ENCODE measurements around the gene FLT4. TPM values are rescaled to one million over a fixed set of nuclear protein-coding genes. Genes with fewer than 3 reads are reported as not detected.

FLT4 gene
- total and polyA plus RNA-seq, 5 experiments from 2014 or later = 0.93 to 44.5 (median 2.8) TPM

DNA sequence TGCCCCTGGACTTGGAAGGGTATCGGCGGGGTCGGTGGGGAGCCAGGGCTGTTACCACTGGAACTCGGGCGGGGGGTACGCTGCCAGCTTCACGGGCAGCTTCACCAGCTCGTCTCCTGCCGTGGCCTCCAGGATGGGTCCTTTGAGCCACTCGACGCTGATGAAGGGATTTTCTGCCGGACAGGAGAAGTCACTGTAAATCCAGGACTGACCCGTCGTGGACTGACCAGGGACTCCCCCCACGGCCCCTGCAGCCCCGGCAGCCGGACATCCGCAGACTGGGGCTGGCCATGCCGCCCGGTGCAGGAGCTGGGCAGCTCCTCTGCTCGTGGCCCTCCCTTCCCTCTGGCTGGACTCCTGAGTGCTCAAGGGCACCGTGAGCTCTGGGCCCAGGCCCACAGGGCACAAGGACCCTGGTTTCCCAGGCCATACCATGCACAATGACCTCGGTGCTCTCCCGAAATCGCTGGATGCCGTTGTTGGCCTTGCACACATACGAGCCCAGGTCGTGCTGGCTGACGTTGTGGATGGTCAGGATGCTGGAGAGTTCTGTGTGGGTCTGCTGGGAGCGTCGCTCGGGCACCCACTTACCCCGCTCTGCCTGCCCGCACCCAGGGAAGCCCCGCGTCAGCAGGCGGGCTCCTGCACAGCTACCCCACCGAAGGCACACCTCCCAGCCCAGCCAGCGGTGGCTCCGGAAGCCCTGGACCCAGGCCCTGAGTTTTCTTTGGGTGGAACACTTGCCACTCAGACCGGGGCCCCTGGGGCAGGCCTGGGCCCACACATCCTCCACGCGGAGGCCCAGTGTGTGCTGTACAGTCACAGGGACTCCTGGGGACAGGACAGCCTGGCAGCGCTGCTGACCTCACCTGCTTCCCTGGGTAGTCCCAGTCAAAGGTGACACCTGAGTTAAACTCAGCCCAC lies 20.3 kb downstream of the FLT4 start:
- H3K4me1 Mint-ChIP-seq = peaks cover 8 to 17% (median 14%) of the 10 kb centered on the region in 4 donors
- H3K9me3 Mint-ChIP-seq = no peaks in the 10 kb centered on the region
- H3K36me3 Mint-ChIP-seq = no peaks in the 10 kb centered on the region
- no peak overlapping the region for H3K4me3 Mint-ChIP-seq
- H3K27me3 Mint-ChIP-seq = no peaks in the 10 kb centered on the region
- H3K27ac Mint-ChIP-seq = peak overlapping the region in 1 of 10 donors; percentile 27
- peak in 1 of 10 donors; percentile 53 for DNase-seq
- ATAC-seq = no peak
- POLR2A ChIA-PET = no interaction called here

DNA sequence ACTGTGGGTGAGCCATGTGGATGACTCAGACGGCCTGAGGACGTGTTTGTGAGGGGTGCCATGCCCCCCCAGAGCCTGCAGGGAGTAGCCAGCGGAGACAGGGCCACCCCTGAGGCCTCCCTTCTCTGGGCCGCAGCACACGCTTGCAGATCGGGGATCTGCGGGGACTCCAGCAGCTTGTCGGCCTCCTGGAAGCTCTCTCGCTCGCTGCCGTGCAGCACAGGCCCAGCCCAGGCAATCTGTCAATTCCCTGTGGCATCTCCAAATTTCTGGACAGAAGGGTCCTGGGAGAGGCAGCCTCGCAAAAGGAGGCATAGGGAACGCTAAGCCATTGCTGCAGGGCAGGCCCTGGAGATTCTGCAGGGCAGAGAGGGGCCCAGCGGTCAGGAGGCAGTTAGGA lies 21.2 kb downstream of the FLT4 start:
- H3K4me3 Mint-ChIP-seq = no peak overlapping the region
- no peak overlapping the region for H3K27ac Mint-ChIP-seq
- H3K36me3 Mint-ChIP-seq = no peaks in the 10 kb centered on the region
- ATAC-seq (no peak), DNase-seq (peak in 1 of 10 donors; percentile 40)
- H3K27me3 Mint-ChIP-seq = no peaks in the 10 kb centered on the region
- no peaks in the 10 kb centered on the region for H3K9me3 Mint-ChIP-seq
- H3K4me1 Mint-ChIP-seq = peaks cover 13 to 22% (median 18%) of the 10 kb centered on the region in 4 donors
- POLR2A ChIA-PET = no interaction called here

DNA sequence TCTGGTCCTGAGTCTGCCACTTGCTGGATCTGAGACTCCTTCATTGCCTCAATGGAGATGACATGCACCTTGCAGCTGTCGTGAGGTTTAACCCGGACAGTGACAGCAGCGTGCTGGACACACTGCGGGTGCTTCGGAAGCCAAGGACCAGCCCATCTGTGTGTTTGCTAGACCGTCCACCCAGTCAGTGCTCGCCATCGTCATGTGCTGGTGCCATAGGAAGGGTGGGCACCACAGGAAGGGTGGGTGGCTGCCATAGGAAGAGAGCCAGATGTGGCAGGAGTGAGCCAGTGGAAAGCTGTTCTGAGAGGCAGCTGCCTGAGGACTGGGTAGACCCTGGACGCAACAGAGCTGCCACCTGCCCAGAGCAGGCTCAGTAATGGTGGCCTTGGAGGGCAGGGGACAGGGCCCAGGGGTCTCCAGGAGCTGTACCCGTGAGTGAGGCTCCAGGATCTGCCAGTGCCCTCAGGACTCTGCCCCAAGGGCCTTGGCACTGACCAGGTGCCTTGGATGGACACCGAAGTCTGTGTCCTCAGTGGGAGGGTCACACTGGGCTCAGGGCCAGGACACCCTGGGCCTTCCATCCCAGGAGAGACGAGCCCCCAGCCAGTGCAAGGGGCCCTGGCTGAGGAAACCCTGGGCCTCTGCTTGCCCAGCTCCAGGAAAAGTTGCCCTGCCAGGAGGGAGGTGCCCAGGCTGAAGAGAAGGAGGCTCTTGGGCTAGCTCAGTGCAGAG lies 21.8 kb downstream of the FLT4 start:
- Mint-ChIP-seq H3K4me1 (peaks cover 17 to 28% (median 22%) of the 10 kb centered on the region in 4 donors), H3K9me3 (no peaks in the 10 kb centered on the region), H3K36me3 (no peaks in the 10 kb centered on the region), H3K4me3 (no peak overlapping the region), H3K27me3 (no peaks in the 10 kb centered on the region), H3K27ac (peak overlapping the region in 1 of 10 donors; percentile 18)
- DNase-seq = peak in 1 of 10 donors; percentile 15
- ATAC-seq = no peak
- POLR2A ChIA-PET = interaction anchor here (0.6 kb wide), 1 partner anchor 175 kb away, joined by 4 read pairs; the partner anchor contains the start of gene MGAT1

DNA sequence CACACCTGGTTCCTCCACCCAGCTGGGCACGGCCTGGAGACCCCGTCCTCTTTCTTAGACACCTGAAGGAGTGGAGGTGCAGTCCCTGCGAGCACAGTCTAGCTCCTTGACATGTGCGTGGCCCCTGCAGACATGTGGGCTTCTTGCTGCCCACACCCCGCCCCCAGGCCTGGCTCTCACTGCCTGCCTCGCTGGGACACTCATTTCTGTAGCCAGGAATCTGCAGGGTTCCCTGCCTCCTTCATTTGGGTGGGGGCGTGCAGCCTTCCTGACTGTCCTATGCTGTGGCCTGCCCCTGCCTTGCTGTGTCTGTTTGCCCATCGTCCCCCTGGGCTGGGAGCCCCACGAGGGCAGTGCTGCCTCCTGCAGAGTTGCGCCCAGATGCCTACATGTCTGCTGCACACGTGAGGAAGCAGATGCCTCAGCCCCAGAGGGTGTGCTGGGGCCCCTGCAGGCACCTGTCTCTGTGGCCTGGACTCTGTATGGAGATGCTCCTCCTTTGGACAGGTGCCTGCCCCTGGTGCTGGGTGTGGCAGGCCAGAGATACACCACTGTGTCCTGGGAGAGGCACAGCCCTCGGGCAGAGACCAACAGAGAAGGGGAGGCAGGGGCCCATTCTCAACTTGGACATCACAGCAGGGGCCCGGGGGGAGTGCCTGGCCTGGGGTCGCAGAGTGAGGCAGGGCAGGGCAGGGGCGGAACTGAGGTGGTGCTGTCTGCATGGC lies 22.6 kb downstream of the FLT4 start:
- Mint-ChIP-seq H3K27ac (peak overlapping the region in 6 of 10 donors; percentile 15 to 76 (median 60)), H3K4me1 (peaks cover 19 to 34% (median 28%) of the 10 kb centered on the region in 4 donors), H3K4me3 (no peak overlapping the region), H3K36me3 (no peaks in the 10 kb centered on the region), H3K9me3 (no peaks in the 10 kb centered on the region), H3K27me3 (no peaks in the 10 kb centered on the region)
- no peak for DNase-seq
- POLR2A ChIA-PET = no interaction called here
- no peak for ATAC-seq

DNA sequence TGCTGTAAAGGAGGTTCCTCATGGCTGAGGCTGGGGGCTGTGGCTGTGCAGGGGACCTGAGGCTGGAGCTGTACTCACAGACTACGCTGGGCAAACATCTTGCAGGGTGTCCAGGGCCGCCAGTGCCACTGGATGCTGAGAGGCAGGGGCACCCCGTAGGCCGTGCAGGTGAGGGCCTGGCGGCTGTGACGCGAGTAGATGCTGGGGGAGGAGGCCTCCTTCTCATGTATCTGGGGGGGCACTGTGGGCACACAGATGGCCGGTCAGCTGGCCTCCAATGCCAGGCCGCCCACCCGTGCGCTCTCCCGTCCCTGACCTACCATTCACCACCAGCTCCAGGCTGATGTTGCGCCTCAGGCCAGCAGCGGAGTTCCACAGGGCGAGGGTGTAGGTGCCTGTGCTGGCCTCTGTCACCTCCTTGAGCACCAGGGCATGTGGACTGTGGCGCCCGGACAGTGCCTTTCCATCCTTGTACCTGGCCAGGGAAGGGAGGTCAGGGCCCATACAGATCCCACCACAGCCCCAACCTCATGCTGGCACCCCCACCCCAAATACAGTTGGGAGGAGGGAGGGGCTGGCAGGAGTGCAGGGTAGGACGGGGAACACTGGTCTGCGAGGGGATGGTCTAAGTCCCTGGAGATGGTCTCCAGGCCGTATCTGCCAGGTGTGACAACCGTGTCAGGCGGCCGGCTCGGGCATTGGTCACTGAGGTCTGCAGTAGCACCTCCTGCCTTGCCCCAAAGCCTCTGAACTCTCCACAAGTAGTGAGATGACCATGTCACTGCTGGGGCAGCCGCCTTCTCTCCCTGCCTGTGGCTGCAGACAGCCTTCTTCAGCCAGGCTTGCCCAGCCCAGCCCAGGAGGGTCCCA lies 23.4 kb downstream of the FLT4 start:
- Mint-ChIP-seq H3K4me1 (peaks cover 19 to 34% (median 28%) of the 10 kb centered on the region in 4 donors), H3K36me3 (no peaks in the 10 kb centered on the region), H3K27ac (peak overlapping the region in 5 of 10 donors; percentile 15 to 87 (median 70)), H3K27me3 (no peaks in the 10 kb centered on the region), H3K9me3 (no peaks in the 10 kb centered on the region), H3K4me3 (no peak overlapping the region)
- no peak for DNase-seq
- ATAC-seq = no peak
- POLR2A ChIA-PET = interaction anchor here (0.8 kb wide), 1 partner anchor 10 kb away, joined by 3 read pairs; no protein-coding TSS in a partner anchor

DNA sequence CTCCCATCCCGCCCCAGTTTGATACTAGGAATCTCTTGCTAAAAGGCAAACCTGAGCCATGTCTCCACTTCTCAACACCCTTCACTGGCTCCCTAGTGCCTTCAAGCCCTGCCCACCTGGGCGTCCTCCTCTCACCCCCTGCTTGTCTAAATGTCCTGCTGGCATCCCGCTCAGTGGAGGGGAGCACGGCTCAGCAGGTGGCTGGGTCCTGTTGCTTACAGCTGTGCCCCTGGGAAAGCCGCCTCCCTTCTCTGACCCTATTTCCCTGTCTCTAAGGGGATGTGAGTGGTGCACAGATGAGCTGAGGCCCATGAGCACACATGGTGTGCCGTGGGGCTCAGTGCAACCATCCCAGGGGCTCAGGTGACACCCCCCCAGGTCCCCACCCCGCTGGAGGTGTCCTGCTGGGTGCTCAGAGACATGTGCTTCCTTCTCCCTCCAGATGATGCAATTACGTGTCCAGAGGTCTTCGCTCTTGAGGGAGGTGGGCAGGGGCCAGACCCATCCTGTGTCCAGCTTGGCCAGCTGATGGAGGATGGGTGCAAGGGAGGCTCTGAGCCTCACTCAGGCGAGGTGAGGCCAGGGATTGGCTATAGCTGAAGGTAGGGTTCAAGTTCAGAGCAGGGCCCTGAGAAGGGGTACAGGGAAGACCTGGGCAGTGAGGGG lies 24.1 kb downstream of the FLT4 start:
- ATAC-seq = no peak
- no peaks in the 10 kb centered on the region for H3K27me3 Mint-ChIP-seq
- peak overlapping the region in 3 of 10 donors; percentile 9 to 57 (median 40) for H3K4me3 Mint-ChIP-seq
- POLR2A ChIA-PET = interaction anchor here (0.8 kb wide), 1 partner anchor 9 kb away, joined by 3 read pairs; no protein-coding TSS in a partner anchor
- peaks cover 20 to 36% (median 28%) of the 10 kb centered on the region in 4 donors for H3K4me1 Mint-ChIP-seq
- no peak for DNase-seq
- H3K27ac Mint-ChIP-seq = peak overlapping the region in 8 of 10 donors; percentile 22 to 89 (median 78)
- H3K9me3 Mint-ChIP-seq = no peaks in the 10 kb centered on the region
- no peaks in the 10 kb centered on the region for H3K36me3 Mint-ChIP-seq

DNA sequence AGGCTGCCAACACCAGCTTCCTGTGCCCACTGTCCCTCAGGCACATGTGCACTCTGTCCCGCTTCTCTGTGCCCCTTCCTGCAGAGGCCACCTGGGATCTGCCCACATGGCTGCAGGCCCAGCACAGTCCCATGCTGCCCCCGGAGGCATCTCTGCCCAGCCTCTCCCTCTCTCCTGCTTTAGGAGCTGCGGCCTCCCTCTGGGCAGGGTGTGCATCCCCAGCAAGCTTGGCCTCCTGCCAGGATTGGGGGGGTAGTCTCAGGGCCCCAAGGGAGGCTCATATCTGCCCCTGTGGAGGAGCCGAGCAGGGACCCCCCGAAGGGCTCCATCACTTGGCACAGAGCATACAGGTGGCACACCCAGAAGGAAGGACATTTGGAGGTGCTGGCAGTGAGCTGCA lies 24.8 kb downstream of the FLT4 start:
- no peaks in the 10 kb centered on the region for H3K9me3 Mint-ChIP-seq
- H3K27ac Mint-ChIP-seq = peak overlapping the region in 8 of 10 donors; percentile 22 to 87 (median 73)
- no peak for DNase-seq
- ATAC-seq = no peak
- no peaks in the 10 kb centered on the region for H3K36me3 Mint-ChIP-seq
- POLR2A ChIA-PET = no interaction called here
- H3K4me3 Mint-ChIP-seq = peak overlapping the region in 7 of 10 donors; percentile 9 to 78 (median 41)
- H3K4me1 Mint-ChIP-seq = peaks cover 20 to 36% (median 28%) of the 10 kb centered on the region in 4 donors
- H3K27me3 Mint-ChIP-seq = no peaks in the 10 kb centered on the region

DNA sequence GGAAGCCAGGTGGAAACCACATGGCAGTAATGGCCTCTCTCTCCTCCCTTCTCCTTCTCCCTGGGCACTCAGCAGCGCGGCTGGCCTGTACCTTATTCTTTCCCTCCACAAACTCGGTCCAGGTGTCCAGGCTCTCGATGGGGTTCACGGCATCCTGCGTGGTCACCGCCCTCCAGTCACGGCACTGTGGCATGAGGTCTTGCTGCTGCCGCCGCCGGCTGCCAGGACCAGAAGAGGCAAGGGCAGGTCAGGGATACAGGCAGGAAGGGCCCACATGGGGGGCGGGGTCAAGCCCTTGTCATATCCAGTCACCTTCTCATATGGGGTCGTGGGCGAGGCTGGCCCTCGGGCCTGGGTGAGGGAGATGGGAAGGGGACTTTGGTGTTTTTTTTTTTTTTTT lies 25.6 kb downstream of the FLT4 start:
- DNase-seq (no peak), ATAC-seq (no peak)
- peak overlapping the region in 8 of 10 donors; percentile 30 to 95 (median 68) for H3K27ac Mint-ChIP-seq
- POLR2A ChIA-PET = interaction anchor here (0.6 kb wide), 1 partner anchor 32 kb away, joined by 8 read pairs; no protein-coding TSS in a partner anchor
- H3K4me3 Mint-ChIP-seq = peak overlapping the region in 6 of 10 donors; percentile 26 to 85 (median 69)
- H3K9me3 Mint-ChIP-seq = no peaks in the 10 kb centered on the region
- H3K27me3 Mint-ChIP-seq = no peaks in the 10 kb centered on the region
- no peaks in the 10 kb centered on the region for H3K36me3 Mint-ChIP-seq
- H3K4me1 Mint-ChIP-seq = peaks cover 20 to 36% (median 28%) of the 10 kb centered on the region in 4 donors

DNA sequence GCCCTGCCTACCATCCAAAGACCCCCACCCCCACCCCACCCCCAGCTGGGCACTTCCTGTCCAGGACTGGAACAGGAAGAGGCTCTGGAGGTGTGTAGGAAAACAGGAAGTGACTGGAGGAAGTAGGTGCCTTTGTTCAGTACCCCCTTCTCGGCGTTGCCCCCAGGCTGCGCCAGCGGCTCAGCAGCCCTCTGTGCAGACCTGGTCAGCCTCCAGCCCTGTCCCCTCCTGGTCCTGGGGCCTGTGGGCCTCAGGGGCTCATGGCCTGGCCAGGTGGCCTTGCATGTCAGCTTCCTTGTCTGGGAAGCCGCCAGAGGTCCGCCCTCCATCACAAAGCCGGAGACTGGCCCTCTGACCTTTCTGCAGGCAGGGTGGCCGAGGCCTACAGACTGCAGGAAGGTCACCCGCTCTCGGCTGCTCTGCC lies 26.0 kb downstream of the FLT4 start:
- H3K4me3 Mint-ChIP-seq = peak overlapping the region in 4 of 10 donors; percentile 13 to 85 (median 72)
- no peaks in the 10 kb centered on the region for H3K9me3 Mint-ChIP-seq
- peaks cover 0 to 1% (median 0%) of the 10 kb centered on the region in 5 donors for H3K27me3 Mint-ChIP-seq
- peak overlapping the region in 6 of 10 donors; percentile 30 to 95 (median 85) for H3K27ac Mint-ChIP-seq
- POLR2A ChIA-PET = interaction anchor here (0.8 kb wide), 1 partner anchor 27 kb away, joined by 3 read pairs; no protein-coding TSS in a partner anchor
- DNase-seq (no peak), ATAC-seq (no peak)
- no peaks in the 10 kb centered on the region for H3K36me3 Mint-ChIP-seq
- peaks cover 21 to 36% (median 28%) of the 10 kb centered on the region in 4 donors for H3K4me1 Mint-ChIP-seq

DNA sequence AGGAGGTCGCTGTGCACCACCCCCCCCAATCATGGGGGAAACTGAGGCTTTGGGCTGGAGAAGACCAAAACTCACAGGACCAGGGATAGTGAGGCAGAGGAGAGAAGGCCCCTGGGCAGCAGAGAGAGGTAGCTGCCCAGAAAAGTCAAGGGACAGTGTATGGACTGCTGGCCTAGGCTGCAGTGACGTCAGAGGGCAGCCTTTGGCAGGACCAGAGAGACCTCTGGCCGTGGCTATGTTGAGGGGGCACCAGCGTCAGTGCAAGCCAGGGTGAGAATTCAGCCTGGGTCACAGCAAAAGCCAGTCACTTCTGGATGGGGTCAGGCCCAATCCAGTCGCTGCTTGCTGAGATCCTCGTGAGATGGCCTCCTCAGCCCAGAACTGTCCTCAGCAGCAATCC lies 26.5 kb downstream of the FLT4 start:
- H3K36me3 Mint-ChIP-seq = no peaks in the 10 kb centered on the region
- no peaks in the 10 kb centered on the region for H3K9me3 Mint-ChIP-seq
- peaks cover 22 to 36% (median 28%) of the 10 kb centered on the region in 4 donors for H3K4me1 Mint-ChIP-seq
- H3K4me3 Mint-ChIP-seq = peak overlapping the region in 4 of 10 donors; percentile 9 to 38 (median 27)
- ATAC-seq (no peak), DNase-seq (no peak)
- H3K27me3 Mint-ChIP-seq = peaks cover 0 to 3% (median 0%) of the 10 kb centered on the region in 5 donors
- peak overlapping the region in 7 of 10 donors; percentile 25 to 87 (median 80) for H3K27ac Mint-ChIP-seq
- POLR2A ChIA-PET = interaction anchor here (0.8 kb wide), 1 partner anchor 28 kb away, joined by 3 read pairs; no protein-coding TSS in a partner anchor

DNA sequence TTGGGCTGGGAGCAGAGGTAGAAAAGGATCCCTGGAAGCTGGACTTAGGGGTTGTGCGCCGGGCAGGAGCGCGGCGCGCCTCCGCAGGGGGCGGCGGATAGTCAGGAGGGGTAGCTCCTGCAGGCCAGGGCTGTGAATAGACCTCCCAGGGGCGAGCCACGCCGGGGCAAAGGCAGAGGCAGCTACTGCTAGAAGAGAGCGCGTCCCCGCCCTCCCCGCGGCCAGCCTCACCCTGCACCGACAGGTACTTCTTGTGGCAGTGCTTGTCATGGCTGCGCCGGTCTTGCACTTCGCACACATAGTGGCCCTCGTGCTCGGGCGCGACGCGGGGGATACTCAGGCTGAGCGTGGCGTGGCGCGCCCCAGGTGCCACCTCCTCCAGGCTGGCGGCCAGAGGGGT lies 28.1 kb downstream of the FLT4 start:
- Mint-ChIP-seq H3K4me1 (peaks cover 19 to 33% (median 28%) of the 10 kb centered on the region in 4 donors), H3K9me3 (no peaks in the 10 kb centered on the region), H3K27ac (no peak overlapping the region), H3K36me3 (no peaks in the 10 kb centered on the region), H3K4me3 (no peak overlapping the region), H3K27me3 (peaks cover 0 to 3% (median 0%) of the 10 kb centered on the region in 5 donors)
- DNase-seq = no peak
- POLR2A ChIA-PET = interaction anchor here (0.6 to 1.2 kb wide), 3 partner anchors 19 to 57 kb away, joined by 3 read pairs; no protein-coding TSS in a partner anchor
- ATAC-seq = no peak
